NCI-H345 (cell line): Measurements from ENCODE around the gene CDC27.
A peak's percentile ranks its signal among the peaks of the same experiment; 100 is the strongest.
"Not testable (repeated sequence)": the region's sequence is repeated elsewhere in the genome, so short reads cannot be mapped to it uniquely, and the experiment has no call there.

ENCODE experiments used
- DNase-seq: peaks from one replicate; lab custom pipeline; 2025; lab: John Stamatoyannopoulos, UW

The CDC27 gene

DNA sequence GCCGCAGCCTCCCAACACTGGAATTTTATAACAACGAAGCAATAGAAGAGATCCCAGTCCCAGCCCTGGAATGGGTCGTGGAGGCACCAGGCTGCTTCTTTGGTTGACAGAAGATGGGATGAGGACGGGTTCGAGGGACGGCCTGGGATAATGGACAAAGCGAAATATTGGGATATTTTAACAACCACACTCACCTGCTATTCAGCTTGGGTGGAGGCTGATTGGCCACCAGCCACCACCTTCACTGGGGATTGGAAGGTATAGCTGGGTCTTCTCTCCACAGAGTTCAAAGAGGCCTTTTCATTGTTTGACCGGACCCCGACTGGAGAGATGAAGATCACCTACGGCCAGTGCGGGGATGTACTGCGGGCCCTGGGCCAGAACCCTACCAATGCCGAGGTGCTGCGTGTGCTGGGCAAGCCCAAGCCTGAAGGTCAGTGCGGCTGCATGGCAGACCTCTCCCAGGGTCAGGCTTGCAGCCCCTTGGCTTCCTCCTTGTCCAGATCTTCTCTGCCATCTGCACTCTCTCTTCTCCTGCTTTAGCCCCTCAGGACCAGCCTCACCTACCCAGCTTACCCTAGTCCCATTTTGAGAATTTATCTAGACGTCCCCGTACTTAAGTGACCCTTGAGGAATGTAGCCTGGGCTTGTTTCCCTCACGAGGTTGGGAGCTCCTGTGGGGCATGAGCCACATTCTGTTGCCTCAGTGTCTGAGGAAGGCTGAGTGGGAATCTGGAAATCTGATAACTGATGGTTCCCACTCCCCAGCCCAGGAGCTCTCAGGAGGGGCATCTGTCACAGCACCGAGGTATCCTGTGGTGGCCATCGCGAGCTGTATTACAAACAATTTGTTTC lies 30.8 kb upstream of the CDC27 start:
- DNase-seq: no peak

DNA sequence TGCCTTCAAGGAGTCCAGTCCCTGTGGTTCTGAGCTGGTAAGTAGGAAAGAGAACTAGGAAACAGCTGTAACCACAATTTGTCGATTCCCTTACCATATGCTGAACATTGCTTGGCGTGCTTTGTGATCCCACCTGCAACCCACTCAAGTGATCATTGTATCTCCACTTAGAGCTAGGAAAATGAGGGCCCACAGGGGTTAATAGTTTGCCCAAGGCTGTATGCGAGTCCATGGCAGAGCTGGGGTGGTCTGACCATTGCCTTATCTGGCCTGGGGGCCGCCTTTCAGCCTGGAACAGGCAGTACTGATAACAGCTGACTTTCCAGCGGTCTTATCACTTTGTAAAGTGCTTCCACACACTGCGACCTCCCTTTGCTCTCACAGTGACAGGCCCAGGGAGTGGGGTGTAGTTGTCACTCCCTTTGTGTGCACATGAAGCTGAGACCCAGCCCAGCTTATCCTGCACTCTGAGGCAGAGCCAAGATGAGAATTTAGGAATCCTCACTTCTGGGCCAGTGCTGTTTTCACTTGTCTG lies 29.9 kb upstream of the CDC27 start:
- no peak for DNase-seq

GRCh38 chr17:47217279-47217678 lies 28.2 kb upstream of the CDC27 start:
- DNase-seq: not testable (repeated sequence)

DNA sequence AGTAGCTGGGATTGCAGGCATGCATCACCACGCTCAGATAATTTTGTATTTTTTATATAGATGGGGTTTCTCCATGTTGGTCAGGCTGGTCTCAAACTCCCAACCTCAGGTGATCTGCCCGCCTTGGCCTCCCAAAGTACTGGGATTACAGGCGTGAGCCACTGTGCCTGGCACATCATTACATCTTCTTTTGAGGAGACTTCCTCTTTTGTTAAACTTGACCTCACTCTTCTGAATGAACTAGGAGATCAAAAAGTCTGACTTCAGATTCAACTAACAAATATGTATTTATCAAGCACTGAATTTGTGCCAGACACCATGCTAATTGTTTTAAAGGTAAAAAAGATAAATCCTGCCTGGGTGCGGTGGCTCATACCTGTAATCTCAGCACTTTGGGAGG lies 27.7 kb upstream of the CDC27 start:
- DNase-seq: not testable (repeated sequence)

DNA sequence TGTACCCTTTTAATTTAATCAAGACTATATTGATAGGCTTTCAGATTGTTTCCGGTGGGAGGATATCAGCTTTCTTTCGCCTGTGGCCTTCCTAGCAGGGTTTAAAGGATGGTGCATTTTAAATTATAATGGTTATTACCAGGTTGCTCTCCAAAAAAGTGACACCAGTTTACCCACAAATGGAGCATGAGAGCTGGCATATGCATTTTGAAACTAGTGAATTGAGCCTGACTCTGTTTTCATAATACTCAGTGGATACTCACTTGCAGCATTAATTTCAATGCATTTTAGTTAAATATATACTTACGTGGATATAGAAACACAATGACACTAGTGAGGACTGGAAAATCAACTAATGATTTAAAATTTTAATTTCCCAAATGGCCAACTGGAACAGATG lies 25.8 kb upstream of the CDC27 start:
- DNase-seq: no peak

DNA sequence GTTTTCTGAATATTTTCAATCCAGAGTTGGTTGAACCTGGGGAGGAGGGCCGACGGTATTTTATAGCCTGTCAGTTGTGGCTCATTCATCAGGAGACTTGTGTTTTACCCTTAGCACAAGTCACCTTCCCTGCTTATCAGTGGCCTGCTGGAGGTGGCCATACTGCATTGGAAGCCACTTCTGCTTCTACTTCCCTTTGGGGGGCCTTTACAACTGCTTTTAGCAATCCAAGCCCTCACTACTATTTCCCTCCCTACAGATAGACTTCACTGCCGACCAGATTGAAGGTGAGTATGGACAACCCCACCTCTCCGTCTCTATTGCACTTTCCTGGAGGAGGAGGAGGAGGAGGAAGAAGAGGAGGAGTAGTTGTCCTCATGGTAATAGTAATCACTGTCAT lies 24.4 kb upstream of the CDC27 start:
- no peak for DNase-seq

GRCh38 chr17:47212458-47212857 lies 23.4 kb upstream of the CDC27 start:
- DNase-seq: no peak

DNA sequence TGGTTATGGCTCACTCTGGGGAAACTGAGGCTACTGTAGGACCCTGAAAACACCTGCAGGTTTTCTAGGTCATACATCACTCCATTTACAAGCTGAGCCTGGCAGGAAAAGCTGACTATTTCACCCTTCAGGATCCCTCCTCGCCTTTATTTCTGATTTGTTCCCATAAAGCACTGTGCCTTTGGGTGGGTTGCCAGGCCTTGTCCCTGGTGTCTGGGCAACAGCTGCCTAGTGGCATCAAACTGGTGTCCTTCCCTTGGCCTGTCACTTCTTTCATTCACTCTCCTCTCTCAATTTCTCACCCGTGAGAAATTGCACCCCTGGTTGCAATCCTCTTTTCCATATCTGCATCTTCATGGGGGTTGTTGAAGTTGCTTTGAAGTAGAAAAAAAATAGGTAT lies 21.7 kb upstream of the CDC27 start:
- DNase-seq: no peak

- no peak for DNase-seq
Observed at GRCh38 chr17:47210105-47210504, 21.0 kb upstream of the CDC27 start.

DNA sequence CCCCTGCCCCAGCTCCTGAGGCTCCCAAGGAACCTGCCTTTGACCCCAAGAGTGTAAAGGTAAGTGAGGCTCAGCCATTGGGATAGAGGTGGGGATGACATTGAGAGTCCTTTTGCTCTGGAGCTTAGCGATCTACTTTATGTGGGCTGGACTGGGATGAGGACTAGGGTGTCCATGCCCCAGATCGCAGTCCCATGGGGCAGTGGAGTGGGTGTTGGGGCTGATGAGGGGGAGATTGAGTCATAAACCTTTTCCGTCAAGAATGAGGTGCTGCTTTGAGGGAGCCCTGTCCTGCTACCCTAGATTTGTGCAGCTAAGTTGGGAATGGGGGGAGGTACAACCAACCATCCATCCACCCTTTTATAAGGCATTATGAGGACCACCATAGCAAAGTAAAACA lies 20.4 kb upstream of the CDC27 start:
- DNase-seq: no peak

GRCh38 chr17:47208744-47209488 lies 19.8 kb upstream of the CDC27 start, which contains the start of gene MYL4:
Gene MYL4, plus strand, starts transcription at chr17:47209348. Its CDS starts 75 bp downstream, at chr17:47209423.
- no peak for DNase-seq

- DNase-seq: no peak
Observed at GRCh38 chr17:47207143-47208067, 18.3 kb upstream of the CDC27 start.

GRCh38 chr17:47205419-47205963 lies 16.4 kb upstream of the CDC27 start:
- peak; percentile 11 for DNase-seq

DNA sequence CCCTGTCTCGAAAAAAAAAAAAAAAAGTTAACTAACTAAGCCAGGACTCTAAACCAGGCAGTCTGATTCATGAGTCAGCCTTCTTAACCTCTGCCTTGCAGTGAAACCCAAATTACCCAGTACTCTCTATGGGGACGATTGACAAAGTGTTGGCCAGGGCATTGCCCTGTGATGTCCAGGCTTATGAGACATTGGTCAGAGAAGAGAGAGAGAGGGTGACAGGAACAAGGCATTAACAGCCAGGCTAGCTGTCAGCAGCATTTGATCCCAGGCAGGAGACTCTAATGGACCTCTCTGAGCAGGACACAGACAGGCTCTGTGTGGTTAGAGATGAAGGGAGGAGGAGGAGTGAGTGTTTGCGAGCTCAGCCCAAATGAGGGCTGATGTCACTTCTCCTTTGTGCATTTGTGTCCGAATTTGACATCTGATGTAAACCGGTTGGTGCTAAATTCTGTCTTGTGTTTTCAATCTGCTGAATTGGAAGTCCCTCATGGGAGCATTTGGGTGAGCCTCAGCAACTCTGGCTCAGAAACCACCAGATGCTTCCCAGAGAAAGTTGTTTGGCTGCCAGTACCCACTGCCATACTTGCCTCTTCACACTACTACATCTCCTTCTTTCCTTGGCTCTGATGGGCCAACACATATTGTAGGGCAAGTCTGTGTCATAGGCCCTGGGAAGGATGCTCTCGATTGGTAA lies 15.8 kb upstream of the CDC27 start:
- DNase-seq: no peak

GRCh38 chr17:47203984-47204721 lies 15.1 kb upstream of the CDC27 start:
- no peak for DNase-seq

DNA sequence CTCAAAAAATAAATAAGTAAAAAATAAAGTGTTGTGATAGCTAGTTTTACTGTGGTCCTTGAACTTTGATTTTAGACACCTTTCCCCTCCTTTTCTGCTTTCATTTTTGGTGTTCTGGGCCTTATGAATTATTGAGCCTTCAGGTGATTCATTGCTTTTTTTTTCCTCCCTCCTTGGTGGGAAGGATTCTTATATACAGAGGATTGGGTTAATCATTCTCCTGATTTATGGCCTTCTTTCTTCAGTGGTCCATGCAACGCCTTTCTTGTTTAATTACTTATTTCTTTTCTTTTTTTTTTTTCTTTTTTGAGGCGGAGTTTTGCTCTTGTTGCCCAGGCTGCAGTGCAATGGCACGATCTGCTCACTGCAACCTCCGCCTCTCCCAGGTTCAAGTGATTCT lies 12.1 kb upstream of the CDC27 start:
- no peak for DNase-seq

DNA sequence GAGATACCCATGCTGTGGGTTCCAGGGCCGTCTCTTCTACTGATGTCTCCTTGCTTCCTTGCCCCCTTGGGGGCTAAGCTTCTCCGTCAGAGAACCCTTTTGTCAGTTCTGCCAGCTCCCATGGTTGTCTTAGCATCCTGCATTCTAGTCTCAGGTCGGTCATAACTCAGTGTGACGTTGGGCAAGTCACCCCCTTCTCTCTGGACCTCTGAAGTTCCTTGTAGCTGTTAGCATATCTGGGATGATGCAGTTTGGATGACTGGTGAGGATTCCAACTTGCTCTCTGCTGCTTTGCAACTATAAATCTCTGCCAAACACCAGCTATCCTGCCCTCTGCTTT lies 11.2 kb upstream of the CDC27 start:
- no peak for DNase-seq

DNA sequence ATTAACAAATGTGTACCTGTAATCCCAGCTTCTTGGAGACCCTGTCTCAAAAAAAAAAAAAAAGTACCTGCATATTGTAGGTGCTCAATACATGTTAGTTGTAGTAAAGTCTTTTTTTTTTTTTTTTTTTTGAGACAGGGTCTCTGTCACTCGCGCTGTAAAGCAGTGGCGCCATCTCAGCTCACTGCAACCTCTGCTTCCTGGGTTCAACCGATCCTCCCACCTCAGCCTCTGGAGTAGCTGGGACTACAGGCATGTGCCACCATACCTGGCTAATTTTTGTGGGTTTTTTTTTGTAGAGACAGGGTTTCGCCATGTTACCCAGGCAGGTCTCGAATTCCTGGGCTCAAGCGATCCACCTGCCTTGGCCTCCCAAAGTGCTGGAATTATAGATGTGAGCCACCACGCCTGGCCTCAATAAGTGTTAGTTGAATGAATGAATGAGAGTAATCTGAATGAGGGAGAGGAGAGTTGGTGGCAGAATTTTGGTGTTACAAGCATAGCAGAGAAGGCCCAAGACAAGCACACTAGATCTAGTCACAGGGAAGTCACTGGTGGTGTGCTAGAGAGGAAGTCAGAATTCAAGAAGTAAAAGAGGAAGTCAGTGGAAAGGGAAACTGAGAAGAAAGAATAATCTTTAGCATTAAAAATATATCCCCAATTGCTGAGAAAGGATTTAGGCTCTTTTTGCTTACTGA lies 10.7 kb upstream of the CDC27 start:
- no peak for DNase-seq

GRCh38 chr17:47197821-47198220 lies 8.7 kb upstream of the CDC27 start:
- no peak for DNase-seq
